Nephron progenitor cell (in vitro differentiated cells): Measurements from ENCODE around the gene DDX21.

ENCODE experiments used
- DNase-seq: peaks from one replicate; pipeline ENCODE4 v3.0.0; 2021
- H3K27ac Mint-ChIP-seq: 2 replicates; pipeline ENCODE4 v1.8.0; 2021; ENCODE audit warnings: mild to moderate bottlenecking, moderate library complexity, mixed read lengths
- H3K27me3 Mint-ChIP-seq: 2 replicates; pipeline ENCODE4 v1.8.0; 2021; ENCODE audit warnings: mild to moderate bottlenecking, low read depth, mixed read lengths; ENCODE audit not compliant: poor library complexity
- H3K36me3 Mint-ChIP-seq: 2 replicates; pipeline ENCODE4 v1.8.0; 2021; ENCODE audit warnings: low read depth, mixed read lengths
- H3K4me1 Mint-ChIP-seq: 2 replicates; pipeline ENCODE4 v1.8.0; 2021; ENCODE audit warnings: mixed read lengths
- H3K4me3 Mint-ChIP-seq: 2 replicates; pipeline ENCODE4 v1.8.0; 2021; ENCODE audit warnings: mild to moderate bottlenecking, moderate library complexity, mixed read lengths
- H3K9me3 Mint-ChIP-seq: 2 replicates; pipeline ENCODE4 v1.8.0; 2021; ENCODE audit warnings: mild to moderate bottlenecking, moderate library complexity, mixed read lengths
- TF ChIP-seq, protein P1 (sequence below): fragments of 200-600 bp; sonication (generic); IDR thresholded peaks from 2 replicates; pipeline ENCODE4 v1.5.0; 2021; ENCODE audit warnings: antibody characterized with exemption

DDX21 gene

DNA sequence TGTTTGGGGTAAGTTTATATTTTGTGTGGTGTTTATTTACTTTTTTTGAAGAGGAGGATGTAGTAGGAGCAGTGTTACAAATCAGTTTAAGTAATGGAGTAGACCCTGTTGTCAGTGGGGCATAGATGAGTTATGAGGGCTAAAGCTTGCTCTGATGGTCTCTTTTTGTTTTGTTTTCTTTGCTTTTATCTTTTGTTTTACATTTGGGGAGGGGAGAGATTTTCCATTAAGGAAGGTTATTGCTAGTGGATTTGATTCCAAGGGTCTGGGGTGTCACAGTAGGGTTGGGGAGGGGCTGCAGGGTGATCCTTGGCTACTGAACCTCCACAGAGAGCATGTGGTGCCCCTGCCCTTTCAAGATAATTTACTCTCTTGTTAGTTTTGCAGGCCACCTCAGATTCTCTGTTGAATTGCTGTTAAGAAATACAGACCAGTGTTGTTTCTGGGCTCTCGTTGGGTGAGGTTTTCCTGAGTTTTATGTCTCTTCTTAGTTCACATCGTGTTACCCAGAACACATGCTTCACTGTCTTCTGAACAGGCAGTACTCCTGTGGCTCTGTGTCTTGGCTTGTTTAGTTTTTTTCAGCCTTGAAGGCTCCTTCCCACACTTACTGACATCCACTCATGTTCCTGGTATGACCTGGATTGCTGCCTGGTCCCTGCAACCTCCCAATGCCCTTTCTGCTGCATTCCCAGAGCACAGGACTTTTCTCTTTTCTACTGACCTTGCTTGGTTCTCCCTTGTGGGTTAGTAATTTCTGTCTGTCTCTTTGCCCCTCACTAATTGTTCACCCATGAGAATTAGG, 36.9 kb downstream of the DDX21 start:
- Mint-ChIP-seq H3K4me1 (peaks cover 61% of the 10 kb centered on the region), H3K9me3 (no peaks in the 10 kb centered on the region), H3K27ac (peak overlapping the region; percentile 85), H3K27me3 (no peaks in the 10 kb centered on the region), H3K4me3 (peak overlapping the region; percentile 59), H3K36me3 (peaks cover 7% of the 10 kb centered on the region)
- TF ChIP-seq, protein P1, sequence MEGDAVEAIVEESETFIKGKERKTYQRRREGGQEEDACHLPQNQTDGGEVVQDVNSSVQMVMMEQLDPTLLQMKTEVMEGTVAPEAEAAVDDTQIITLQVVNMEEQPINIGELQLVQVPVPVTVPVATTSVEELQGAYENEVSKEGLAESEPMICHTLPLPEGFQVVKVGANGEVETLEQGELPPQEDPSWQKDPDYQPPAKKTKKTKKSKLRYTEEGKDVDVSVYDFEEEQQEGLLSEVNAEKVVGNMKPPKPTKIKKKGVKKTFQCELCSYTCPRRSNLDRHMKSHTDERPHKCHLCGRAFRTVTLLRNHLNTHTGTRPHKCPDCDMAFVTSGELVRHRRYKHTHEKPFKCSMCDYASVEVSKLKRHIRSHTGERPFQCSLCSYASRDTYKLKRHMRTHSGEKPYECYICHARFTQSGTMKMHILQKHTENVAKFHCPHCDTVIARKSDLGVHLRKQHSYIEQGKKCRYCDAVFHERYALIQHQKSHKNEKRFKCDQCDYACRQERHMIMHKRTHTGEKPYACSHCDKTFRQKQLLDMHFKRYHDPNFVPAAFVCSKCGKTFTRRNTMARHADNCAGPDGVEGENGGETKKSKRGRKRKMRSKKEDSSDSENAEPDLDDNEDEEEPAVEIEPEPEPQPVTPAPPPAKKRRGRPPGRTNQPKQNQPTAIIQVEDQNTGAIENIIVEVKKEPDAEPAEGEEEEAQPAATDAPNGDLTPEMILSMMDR: no peak
- DNase-seq: no peak

DNA sequence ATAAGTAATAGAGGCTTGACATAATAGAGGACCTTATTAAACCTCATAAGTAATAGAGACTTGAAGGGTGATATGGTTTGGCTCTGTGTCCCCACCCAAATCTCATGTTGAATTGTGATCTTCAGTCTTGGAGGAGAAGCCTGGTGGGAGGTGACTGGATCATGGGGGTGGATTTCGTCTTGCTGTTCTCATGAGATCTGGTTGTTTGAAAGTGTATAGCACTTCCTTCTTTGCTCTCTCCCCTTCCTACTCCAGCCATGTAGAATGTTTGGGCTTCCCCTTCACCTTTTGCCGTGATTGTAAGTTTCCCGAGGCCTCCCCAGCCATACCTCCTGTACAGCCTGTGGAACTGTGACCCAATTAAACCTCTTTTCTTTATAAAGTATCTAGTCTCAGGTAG, 41.2 kb downstream of the DDX21 start:
- peaks cover 17% of the 10 kb centered on the region for H3K36me3 Mint-ChIP-seq
- H3K9me3 Mint-ChIP-seq: no peaks in the 10 kb centered on the region
- H3K27ac Mint-ChIP-seq: no peak overlapping the region
- H3K4me1 Mint-ChIP-seq: peaks cover 23% of the 10 kb centered on the region
- TF ChIP-seq, protein P1: no peak
- no peak for DNase-seq
- H3K4me3 Mint-ChIP-seq: no peak overlapping the region
- no peaks in the 10 kb centered on the region for H3K27me3 Mint-ChIP-seq

- no peak for DNase-seq
- Mint-ChIP-seq H3K9me3 (no peaks in the 10 kb centered on the region), H3K4me3 (no peak overlapping the region), H3K27ac (no peak overlapping the region), H3K36me3 (peaks cover 14% of the 10 kb centered on the region), H3K4me1 (no peaks in the 10 kb centered on the region), H3K27me3 (no peaks in the 10 kb centered on the region)
- TF ChIP-seq, protein P1: no peak
These were observed 48.9 kb downstream of the DDX21 start for GRCh38 chr10:69004821-69005220.

DNA sequence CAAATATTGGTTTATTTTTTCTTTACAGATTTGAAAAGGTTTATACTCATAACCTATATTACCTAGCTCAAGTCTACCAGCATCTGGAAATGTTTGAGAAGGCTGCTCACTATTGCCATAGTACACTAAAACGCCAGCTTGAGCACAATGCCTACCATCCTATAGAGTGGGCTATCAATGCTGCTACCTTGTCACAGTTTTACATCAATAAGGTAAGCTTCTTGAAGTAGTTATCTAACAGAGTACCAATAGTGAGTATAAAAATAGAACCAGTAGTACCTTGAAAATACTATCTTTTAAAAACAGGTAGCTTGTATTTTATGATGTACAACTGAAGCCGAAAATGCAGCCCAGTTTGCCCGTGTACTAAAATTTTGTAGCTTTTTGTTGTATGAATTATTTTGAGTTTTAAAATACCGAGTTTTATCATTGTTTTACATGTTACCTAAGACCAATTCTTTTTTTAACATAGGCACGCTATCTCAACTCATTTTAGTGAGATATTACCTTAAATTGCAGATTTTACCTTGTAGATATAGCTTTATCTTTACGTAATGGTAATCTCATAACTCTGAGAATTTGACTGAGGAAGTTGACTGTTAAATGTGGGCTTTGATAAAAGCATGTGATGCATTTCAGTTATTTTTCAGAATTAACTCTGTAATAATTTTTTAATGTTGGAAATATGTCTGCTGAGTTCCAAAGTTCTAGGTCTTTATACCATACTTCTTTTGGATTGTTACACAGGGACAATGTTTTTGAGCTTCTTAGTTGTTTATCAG, 49.9 kb downstream of the DDX21 start:
- Mint-ChIP-seq H3K4me1 (no peaks in the 10 kb centered on the region), H3K4me3 (no peak overlapping the region), H3K36me3 (peaks cover 22% of the 10 kb centered on the region), H3K27ac (no peak overlapping the region), H3K9me3 (no peaks in the 10 kb centered on the region), H3K27me3 (no peaks in the 10 kb centered on the region)
- no peak for DNase-seq
- TF ChIP-seq, protein P1: no peak

DNA sequence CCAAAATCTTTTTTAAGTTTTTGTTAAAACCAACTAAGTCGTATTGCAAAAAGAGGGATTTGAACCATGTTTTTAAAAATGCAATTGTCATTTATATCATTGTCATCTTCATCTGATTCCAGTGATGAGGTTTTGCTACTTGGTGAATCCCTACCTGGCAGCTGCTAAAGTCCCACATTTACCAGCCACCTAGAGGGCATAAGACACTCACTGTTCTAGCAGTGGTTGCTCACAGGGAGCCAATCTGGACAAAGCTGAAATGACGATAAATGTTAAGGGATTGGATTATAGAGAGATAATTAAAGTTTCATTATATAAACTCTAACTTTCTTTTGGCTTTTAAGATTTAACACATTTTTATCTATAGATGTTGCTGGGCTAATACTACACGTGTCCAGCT, 51.3 kb downstream of the DDX21 start:
- no peak overlapping the region for H3K27ac Mint-ChIP-seq
- no peaks in the 10 kb centered on the region for H3K27me3 Mint-ChIP-seq
- no peak for DNase-seq
- H3K36me3 Mint-ChIP-seq: peaks cover 25% of the 10 kb centered on the region
- TF ChIP-seq, protein P1: no peak
- H3K4me3 Mint-ChIP-seq: no peak overlapping the region
- H3K4me1 Mint-ChIP-seq: no peaks in the 10 kb centered on the region
- no peaks in the 10 kb centered on the region for H3K9me3 Mint-ChIP-seq
